Activated CD4-positive, alpha-beta T cell treated with anti-CD3 and anti-CD28 coated beads, Interleukin-2, amount 10 ng/mL, durations not matched to agents 7 days and 5 days (primary cell): Measurements from ENCODE around the gene C11orf68. TPM values are rescaled to one million over a fixed set of nuclear protein-coding genes. Genes with fewer than 3 reads are reported as not detected.
A peak's percentile ranks its signal among the peaks of the same experiment; 100 is the strongest.

Source experiments
- CTCF ChIA-PET: fragments of 350-600 bp; sonication (Branson Sonifier 250); formaldehyde crosslinking; loops from one replicate; lab custom pipeline; 2021; ENCODE audit warnings: antibody characterized with exemption; lab: Charles Lee
- POLR2A ChIA-PET: fragments of 350-600 bp; sonication (Branson Sonifier 250); formaldehyde crosslinking; loops from one replicate; lab custom pipeline; 2021; ENCODE audit warnings: antibody characterized with exemption; lab: Charles Lee
- DNase-seq: peaks from one replicate; pipeline ENCODE4 v3.0.0-alpha.2; 2020
- H3K27ac Mint-ChIP-seq: one replicate; pipeline ENCODE4 v1.8.0; 2021; ENCODE audit warnings: mild to moderate bottlenecking, moderate library complexity, mixed read lengths
- H3K27me3 Mint-ChIP-seq: one replicate; pipeline ENCODE4 v1.8.0; 2021; ENCODE audit warnings: mixed read lengths
- H3K36me3 Mint-ChIP-seq: one replicate; pipeline ENCODE4 v1.8.0; 2021; ENCODE audit warnings: low read depth, mixed read lengths
- H3K4me1 Mint-ChIP-seq: one replicate; pipeline ENCODE4 v1.8.0; 2021; ENCODE audit warnings: mixed read lengths
- H3K4me3 Mint-ChIP-seq: one replicate; pipeline ENCODE4 v1.8.0; 2021; ENCODE audit warnings: mild to moderate bottlenecking, moderate library complexity, mixed read lengths
- H3K9me3 Mint-ChIP-seq: one replicate; pipeline ENCODE4 v1.8.0; 2021; ENCODE audit warnings: mixed read lengths
- total RNA-seq, 2 experiments: library from RNA; stranded (reverse); gene quantifications; one replicate each; pipeline ENCODE4 v1.2.3, GENCODE V29; 2021

The C11orf68 gene
- total RNA-seq, 2 experiments from 2014 or later = 32.7 to 36.3 TPM

- ChIA-PET CTCF (interaction anchor here (1.0 to 1.4 kb wide), 4 partner anchors 20 to 69 kb away, joined by 3 to 4 read pairs (median 4); partner anchors contain the start of genes FIBP and FOSL1), POLR2A (no interaction called here)
- no peaks in the 10 kb centered on the region for H3K27me3 Mint-ChIP-seq
- peak; percentile 63 for DNase-seq
- H3K9me3 Mint-ChIP-seq = no peaks in the 10 kb centered on the region
- peak overlapping the region; percentile 90 for H3K27ac Mint-ChIP-seq
- peaks cover 38% of the 10 kb centered on the region for H3K36me3 Mint-ChIP-seq
- H3K4me1 Mint-ChIP-seq = peaks cover 53% of the 10 kb centered on the region
- H3K4me3 Mint-ChIP-seq = peak overlapping the region; percentile 95
Measured at GRCh38 chr11:65919573-65920371, 910 bp upstream of the C11orf68 start.

- POLR2A ChIA-PET = no interaction called here
- CTCF ChIA-PET = interaction anchor here (1.0 to 24.0 kb wide), 4 partner anchors 19 to 69 kb away, joined by 3 to 340 read pairs (median 4); partner anchors contain the start of genes CCDC85B, FIBP and FOSL1
- H3K4me1 Mint-ChIP-seq = peaks cover 53% of the 10 kb centered on the region
- H3K4me3 Mint-ChIP-seq = peak within 1 kb of the TSS; percentile 95
- H3K36me3 Mint-ChIP-seq = peaks cover 38% of the 10 kb centered on the region
- H3K9me3 Mint-ChIP-seq = no peaks in the 10 kb centered on the region
- peak; percentile 98 for DNase-seq
- H3K27ac Mint-ChIP-seq = peak within 1 kb of the TSS; percentile 90
- H3K27me3 Mint-ChIP-seq = no peaks in the 10 kb centered on the region
Measured at GRCh38 chr11:65919141-65919572, 295 bp upstream of the C11orf68 start, which contains the start of gene DRAP1. TSS of gene DRAP1 (plus strand) at chr11:65919426. CDS start at chr11:65919502, 76 bp downstream.

GRCh38 chr11:65917434-65918210, 1.2 kb downstream of the C11orf68 start:
- Mint-ChIP-seq H3K9me3 (no peaks in the 10 kb centered on the region), H3K27me3 (no peaks in the 10 kb centered on the region), H3K4me3 (peak overlapping the region; percentile 95), H3K27ac (peak overlapping the region; percentile 87), H3K4me1 (peaks cover 45% of the 10 kb centered on the region), H3K36me3 (peaks cover 28% of the 10 kb centered on the region)
- DNase-seq = no peak
- CTCF ChIA-PET = interaction anchor here (1.0 to 24.0 kb wide), 2 partner anchors 29 to 135 kb away, joined by 3 to 340 read pairs; partner anchors contain the start of genes CCDC85B, FIBP and SF3B2
- POLR2A ChIA-PET = no interaction called here

- H3K4me1 Mint-ChIP-seq = peaks cover 40% of the 10 kb centered on the region
- peaks cover 23% of the 10 kb centered on the region for H3K36me3 Mint-ChIP-seq
- peak overlapping the region; percentile 66 for H3K4me3 Mint-ChIP-seq
- H3K27ac Mint-ChIP-seq = peak overlapping the region; percentile 33
- ChIA-PET CTCF (interaction anchor here (24.0 kb wide), 1 partner anchor 28 kb away, joined by 340 read pairs; the partner anchor contains the start of genes CCDC85B and FIBP), POLR2A (no interaction called here)
- no peaks in the 10 kb centered on the region for H3K27me3 Mint-ChIP-seq
- no peaks in the 10 kb centered on the region for H3K9me3 Mint-ChIP-seq
- DNase-seq = no peak
Measured at GRCh38 chr11:65917077-65917433, 1.8 kb downstream of the C11orf68 start.

- Mint-ChIP-seq H3K4me3 (peak overlapping the region; percentile 66), H3K27me3 (no peaks in the 10 kb centered on the region), H3K27ac (peak overlapping the region; percentile 60), H3K4me1 (peaks cover 39% of the 10 kb centered on the region), H3K9me3 (no peaks in the 10 kb centered on the region), H3K36me3 (peaks cover 22% of the 10 kb centered on the region)
- DNase-seq = no peak
- CTCF ChIA-PET = interaction anchor here (0.9 to 24.0 kb wide), 3 partner anchors 11 to 28 kb away, joined by 3 to 340 read pairs (median 3); partner anchors contain the start of genes CCDC85B and FIBP
- POLR2A ChIA-PET = no interaction called here
Measured at GRCh38 chr11:65916391-65916790, 2.5 kb downstream of the C11orf68 start.

- ChIA-PET CTCF (interaction anchor here (0.9 to 24.0 kb wide), 3 partner anchors 12 to 27 kb away, joined by 3 to 340 read pairs (median 3); partner anchors contain the start of genes CCDC85B and FIBP), POLR2A (no interaction called here)
- Mint-ChIP-seq H3K4me1 (peaks cover 38% of the 10 kb centered on the region), H3K4me3 (no peak overlapping the region), H3K36me3 (peaks cover 22% of the 10 kb centered on the region), H3K27me3 (no peaks in the 10 kb centered on the region), H3K9me3 (no peaks in the 10 kb centered on the region), H3K27ac (no peak overlapping the region)
- no peak for DNase-seq
Measured at GRCh38 chr11:65915821-65916251, 3.0 kb downstream of the C11orf68 start.

GRCh38 chr11:65915101-65915820, 3.6 kb downstream of the C11orf68 start:
- POLR2A ChIA-PET = no interaction called here
- peaks cover 34% of the 10 kb centered on the region for H3K4me1 Mint-ChIP-seq
- DNase-seq = no peak
- H3K27me3 Mint-ChIP-seq = no peaks in the 10 kb centered on the region
- no peaks in the 10 kb centered on the region for H3K9me3 Mint-ChIP-seq
- CTCF ChIA-PET = interaction anchor here (0.9 to 24.0 kb wide), 6 partner anchors 9 to 55 kb away, joined by 3 to 340 read pairs (median 3); partner anchors contain the start of genes CCDC85B, FIBP and MUS81
- no peak overlapping the region for H3K4me3 Mint-ChIP-seq
- H3K36me3 Mint-ChIP-seq = peaks cover 17% of the 10 kb centered on the region
- H3K27ac Mint-ChIP-seq = peak overlapping the region; percentile 7

- ChIA-PET POLR2A (no interaction called here), CTCF (interaction anchor here (2.5 to 24.0 kb wide), 2 partner anchors 12 to 24 kb away, joined by 11 to 340 read pairs; partner anchors contain the start of genes CCDC85B, FIBP and FOSL1)
- no peaks in the 10 kb centered on the region for H3K27me3 Mint-ChIP-seq
- no peak for DNase-seq
- no peak overlapping the region for H3K27ac Mint-ChIP-seq
- peaks cover 10% of the 10 kb centered on the region for H3K36me3 Mint-ChIP-seq
- no peak overlapping the region for H3K4me3 Mint-ChIP-seq
- peaks cover 32% of the 10 kb centered on the region for H3K4me1 Mint-ChIP-seq
- H3K9me3 Mint-ChIP-seq = no peaks in the 10 kb centered on the region
Measured at GRCh38 chr11:65912845-65913244, 6.0 kb downstream of the C11orf68 start.

- ChIA-PET POLR2A (no interaction called here), CTCF (interaction anchor here (0.8 to 24.0 kb wide), 3 partner anchors 11 to 200 kb away, joined by 4 to 340 read pairs (median 11); partner anchors contain the start of genes CCDC85B, FIBP, FOSL1 and KAT5)
- Mint-ChIP-seq H3K4me1 (peaks cover 26% of the 10 kb centered on the region), H3K27ac (no peak overlapping the region), H3K27me3 (peaks cover 2% of the 10 kb centered on the region), H3K9me3 (no peaks in the 10 kb centered on the region), H3K4me3 (no peak overlapping the region), H3K36me3 (peaks cover 6% of the 10 kb centered on the region)
- no peak for DNase-seq
Measured at GRCh38 chr11:65911682-65912568, 6.9 kb downstream of the C11orf68 start.

- Mint-ChIP-seq H3K27ac (no peak overlapping the region), H3K36me3 (no peaks in the 10 kb centered on the region), H3K9me3 (no peaks in the 10 kb centered on the region)
Measured at GRCh38 chr11:65907878-65908277, 11.0 kb downstream of the C11orf68 start.

GRCh38 chr11:65906602-65907001, 12.3 kb downstream of the C11orf68 start:
- Mint-ChIP-seq H3K9me3 (no peaks in the 10 kb centered on the region), H3K27ac (no peak overlapping the region), H3K4me3 (no peak overlapping the region), H3K36me3 (no peaks in the 10 kb centered on the region), H3K4me1 (peaks cover 15% of the 10 kb centered on the region), H3K27me3 (peaks cover 19% of the 10 kb centered on the region)
- no peak for DNase-seq
- CTCF ChIA-PET = interaction anchor here (0.6 to 24.0 kb wide), 5 partner anchors 8 to 1440 kb away, joined by 3 to 340 read pairs (median 4); partner anchors contain the start of genes CCDC85B and FIBP
- POLR2A ChIA-PET = no interaction called here

More at GRCh38 chr11:65907878-65908277, 11.0 kb downstream of the C11orf68 start:
- CTCF ChIA-PET = interaction anchor here (24.0 kb wide), 1 partner anchor 19 kb away, joined by 340 read pairs; the partner anchor contains the start of genes CCDC85B and FIBP
- H3K27me3 Mint-ChIP-seq = peaks cover 15% of the 10 kb centered on the region
- peaks cover 12% of the 10 kb centered on the region for H3K4me1 Mint-ChIP-seq
- H3K4me3 Mint-ChIP-seq = no peak overlapping the region
- POLR2A ChIA-PET = no interaction called here
- no peak for DNase-seq
